HG02938 (cell line): ENCODE data around the gene C7.
"Not testable (repeated sequence)": the region's sequence is repeated elsewhere in the genome, so short reads cannot be mapped to it uniquely, and the experiment has no call there.

ENCODE experiments used
- ATAC-seq: cut with Tn5 transposase; IDR thresholded peaks from one replicate; pipeline ENCODE4 v1.9.1; 2021; ENCODE audit warnings: mild to moderate bottlenecking, moderate library complexity; ENCODE audit not compliant: unreplicated experiment

Gene C7

GRCh38 chr5:40988746-40989510 lies 79.6 kb downstream of the C7 start:
- ATAC-seq = no peak

- ATAC-seq = no peak
Observed at GRCh38 chr5:40991168-40991980, 82.1 kb downstream of the C7 start.

GRCh38 chr5:40991981-40992559 lies 82.8 kb downstream of the C7 start:
- no peak for ATAC-seq

- ATAC-seq = no peak
Observed at GRCh38 chr5:40995801-40996586, 86.7 kb downstream of the C7 start.

- ATAC-seq = no peak
Observed at GRCh38 chr5:40999142-40999541, 89.8 kb downstream of the C7 start.

- no peak for ATAC-seq
Observed at GRCh38 chr5:40999966-41000365, 90.7 kb downstream of the C7 start.

- no peak for ATAC-seq
Observed at GRCh38 chr5:41003670-41004376, 94.5 kb downstream of the C7 start.

GRCh38 chr5:41004931-41005330 lies 95.6 kb downstream of the C7 start:
- no peak for ATAC-seq

- ATAC-seq = no peak
Observed at GRCh38 chr5:41009232-41009631, 99.9 kb downstream of the C7 start.

- no peak for ATAC-seq
Observed at GRCh38 chr5:41010572-41010971, 101.3 kb downstream of the C7 start.

GRCh38 chr5:41012318-41012717 lies 103.0 kb downstream of the C7 start:
- ATAC-seq = no peak

GRCh38 chr5:41022600-41022999 lies 113.3 kb downstream of the C7 start:
- not testable (repeated sequence) for ATAC-seq
